Kidney (tissue), 14 donors: ENCODE measurements around the gene DPP6. TPM values are rescaled to one million over a fixed set of nuclear protein-coding genes. Genes with fewer than 3 reads are reported as not detected.

Experiments used
- DNase-seq, 5 donors: peaks; one replicate each; pipeline ENCODE4 v3.0.0-alpha.2; 2013 to 2020
- FAIRE-seq: peaks from 2 replicates; lab custom pipeline; 2012; peaks lifted over from hg19 to GRCh38; lab: Jason Lieb, UNC
- H3K27ac ChIP-seq, 2 donors: one replicate each; pipeline ENCODE4 v1.7.0; 2013; ENCODE audit warnings: low read depth in 2 of 2, low read length in 2 of 2, inconsistent platforms in 1 of 2
- H3K27me3 ChIP-seq: one replicate; pipeline ENCODE4 v1.7.1; 2013; ENCODE audit warnings: low read length, inconsistent platforms; ENCODE audit not compliant: control insufficient read depth, insufficient read depth
- H3K36me3 ChIP-seq, 3 donors: one replicate each; pipeline versions ENCODE4 v1.7.0 to v1.7.1; 2013; ENCODE audit warnings: low read length in 3 of 3, control low read depth in 1 of 3, inconsistent platforms in 1 of 3; ENCODE audit not compliant: insufficient read depth in 3 of 3, control insufficient read depth in 2 of 3
- H3K4me1 ChIP-seq, 3 donors: one replicate each; pipeline versions ENCODE4 v1.7.0 to v1.7.1; 2013; ENCODE audit warnings: low read length in 3 of 3, inconsistent platforms in 1 of 3, low read depth in 1 of 3; ENCODE audit not compliant: control insufficient read depth in 2 of 3, insufficient read depth in 2 of 3
- H3K4me3 ChIP-seq, 3 donors: one replicate each; pipeline versions ENCODE4 v1.7.0 to v1.8.1; 2013; ENCODE audit warnings: low read length in 3 of 3, control low read depth in 1 of 3, inconsistent platforms in 1 of 3
- H3K9ac ChIP-seq, 3 donors: one replicate each; pipeline versions ENCODE4 v1.7.0 to v1.7.1; 2013; ENCODE audit warnings: low read length in 3 of 3, control low read depth in 1 of 3, inconsistent platforms in 1 of 3
- H3K9me3 ChIP-seq, 3 donors: one replicate each; pipeline versions ENCODE4 v1.7.0 to v1.7.1; 2013; ENCODE audit warnings: low read length in 3 of 3, control low read depth in 1 of 3, inconsistent platforms in 1 of 3; ENCODE audit not compliant: control insufficient read depth in 2 of 3, insufficient read depth in 1 of 3
- intact Hi-C: fragments of 100-400 bp; cut with DNase I; formaldehyde crosslinking; loops from one replicate; pipeline ENCODE4 v1.11.1; 2022
- polyA plus RNA-seq: library from polyadenylated mRNA; stranded (reverse); fragments of 350-450 nt; fragmentation: Illumina TruSeq; extraction: RNeasy Lipid Tissue Mini Kit (QIAGEN cat#74804); gene quantifications from one replicate; pipeline ENCODE4 v1.2.3, GENCODE V29; 2014; ENCODE audit warnings: low read depth, low replicate concordance; ENCODE audit not compliant: insufficient read depth
- total RNA-seq: library from RNA; stranded (reverse); fragmentation: NEBNext Ultra II Directional; extraction: Animal tissue kit (Norgen Biotek cat#: 25700); gene quantifications from one replicate; pipeline ENCODE4 v1.2.1, GENCODE V29; 2021
- TF ChIP-seq, protein P1 (sequence below): IDR thresholded peaks from 3 replicates; pipeline ENCODE4 v1.5.1; 2012; ENCODE audit warnings: mild to moderate bottlenecking, moderate library complexity, borderline replicate concordance; ENCODE audit not compliant: insufficient read depth; ENCODE audit errors: extremely low read depth
- donor health status: control.
- donor health status: control.
- donor health status: control.
- donor health status: control.
- donor health status: control.
- donor health status: DM: yes; HTN: yes; CAD: no.
- donor health status: Normal renal cell carcinoma (clear cell type).

Gene DPP6
- total and polyA plus RNA-seq, 2 donors from 2014 or later: 1.8 to 6.9 TPM

DNA sequence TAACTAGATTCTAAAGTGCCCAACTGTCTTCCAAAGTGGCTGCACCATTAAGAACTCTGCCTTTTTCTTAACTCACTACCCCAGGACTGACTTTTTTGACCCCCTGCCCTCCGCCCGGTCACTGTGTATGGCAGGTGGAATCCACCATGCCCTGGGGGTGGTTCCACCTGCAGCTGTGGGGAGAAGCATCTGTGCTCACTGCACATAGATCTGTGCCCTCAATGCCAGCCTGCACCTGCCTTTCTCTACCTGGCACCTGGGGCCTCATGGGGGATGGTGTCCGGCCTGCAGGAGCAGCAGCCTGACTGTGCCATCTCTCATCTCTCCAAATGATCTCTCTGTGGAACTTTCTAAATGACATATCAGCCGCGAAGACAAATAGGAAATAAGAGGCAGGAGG is 597.2 kb downstream of the DPP6 start:
- FAIRE-seq: no peak
- intact Hi-C loops: no loop called here
- H3K36me3 ChIP-seq: no peaks in the 10 kb centered on the region

DNA sequence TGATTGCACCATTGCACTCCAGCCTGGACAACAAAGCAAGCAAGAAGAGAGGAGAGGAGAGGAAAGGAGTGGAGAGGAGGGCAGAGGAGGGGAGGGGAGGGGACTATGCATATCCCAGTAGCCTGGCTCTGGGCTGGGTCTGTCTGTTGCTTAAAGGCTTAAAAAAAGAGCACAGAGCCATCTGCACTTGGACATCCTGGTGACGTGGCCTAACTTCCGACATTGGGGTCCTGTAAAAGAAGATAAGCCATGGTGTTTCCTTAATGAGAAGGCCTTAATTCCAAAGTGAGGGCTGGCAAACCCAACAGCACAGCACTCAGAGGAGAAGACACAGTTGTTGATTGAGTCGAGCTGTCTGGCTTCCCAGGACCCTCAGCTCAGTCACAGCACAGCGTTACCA is 598.1 kb downstream of the DPP6 start:
- intact Hi-C loops: no loop called here
- TF ChIP-seq, protein P1, sequence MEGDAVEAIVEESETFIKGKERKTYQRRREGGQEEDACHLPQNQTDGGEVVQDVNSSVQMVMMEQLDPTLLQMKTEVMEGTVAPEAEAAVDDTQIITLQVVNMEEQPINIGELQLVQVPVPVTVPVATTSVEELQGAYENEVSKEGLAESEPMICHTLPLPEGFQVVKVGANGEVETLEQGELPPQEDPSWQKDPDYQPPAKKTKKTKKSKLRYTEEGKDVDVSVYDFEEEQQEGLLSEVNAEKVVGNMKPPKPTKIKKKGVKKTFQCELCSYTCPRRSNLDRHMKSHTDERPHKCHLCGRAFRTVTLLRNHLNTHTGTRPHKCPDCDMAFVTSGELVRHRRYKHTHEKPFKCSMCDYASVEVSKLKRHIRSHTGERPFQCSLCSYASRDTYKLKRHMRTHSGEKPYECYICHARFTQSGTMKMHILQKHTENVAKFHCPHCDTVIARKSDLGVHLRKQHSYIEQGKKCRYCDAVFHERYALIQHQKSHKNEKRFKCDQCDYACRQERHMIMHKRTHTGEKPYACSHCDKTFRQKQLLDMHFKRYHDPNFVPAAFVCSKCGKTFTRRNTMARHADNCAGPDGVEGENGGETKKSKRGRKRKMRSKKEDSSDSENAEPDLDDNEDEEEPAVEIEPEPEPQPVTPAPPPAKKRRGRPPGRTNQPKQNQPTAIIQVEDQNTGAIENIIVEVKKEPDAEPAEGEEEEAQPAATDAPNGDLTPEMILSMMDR: no peak

More for the DNA sequence above, 597.2 kb downstream of the DPP6 start:
- Histone ChIP-seq H3K9ac (no peak overlapping the region), H3K4me3 (no peak overlapping the region), H3K27me3 (no peaks in the 10 kb centered on the region), H3K27ac (no peak overlapping the region), H3K4me1 (no peaks in the 10 kb centered on the region), H3K9me3 (peaks cover 0 to 11% (median 0%) of the 10 kb centered on the region in 3 donors)
- TF ChIP-seq, protein P1: no peak
- no peak for DNase-seq

DNA sequence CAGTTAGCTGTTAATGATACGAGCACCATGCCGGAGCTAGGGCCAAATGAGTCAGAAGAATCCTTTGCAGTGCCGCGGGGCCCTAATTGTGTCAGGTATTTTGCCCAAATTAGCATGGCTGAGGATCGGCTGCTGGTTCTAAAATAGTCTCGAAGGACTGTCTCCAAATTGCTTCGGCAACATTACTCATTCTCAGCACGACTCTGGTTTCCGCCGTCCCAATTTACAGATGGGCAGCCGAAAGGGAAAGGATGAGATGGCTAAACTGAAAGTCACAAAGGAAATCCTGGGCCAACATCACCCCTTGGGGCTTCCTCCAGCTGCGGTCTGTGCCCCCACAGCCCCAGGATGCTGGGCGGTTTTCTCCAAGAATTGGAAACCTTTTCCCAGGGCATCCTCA is 599.3 kb downstream of the DPP6 start:
- TF ChIP-seq, protein P1: no peak
- Histone ChIP-seq H3K4me3 (no peak overlapping the region), H3K27me3 (no peaks in the 10 kb centered on the region), H3K4me1 (no peaks in the 10 kb centered on the region), H3K36me3 (no peaks in the 10 kb centered on the region), H3K27ac (no peak overlapping the region), H3K9me3 (peaks cover 0 to 11% (median 0%) of the 10 kb centered on the region in 3 donors), H3K9ac (no peak overlapping the region)
- intact Hi-C loops: no loop called here
- FAIRE-seq (no peak), DNase-seq (no peak)

More for the DNA sequence above, 598.1 kb downstream of the DPP6 start:
- Histone ChIP-seq H3K4me3 (no peak overlapping the region), H3K27ac (no peak overlapping the region), H3K36me3 (no peaks in the 10 kb centered on the region), H3K9me3 (peaks cover 0 to 11% (median 0%) of the 10 kb centered on the region in 3 donors), H3K27me3 (no peaks in the 10 kb centered on the region), H3K4me1 (no peaks in the 10 kb centered on the region), H3K9ac (no peak overlapping the region)
- DNase-seq (no peak), FAIRE-seq (no peak)

DNA sequence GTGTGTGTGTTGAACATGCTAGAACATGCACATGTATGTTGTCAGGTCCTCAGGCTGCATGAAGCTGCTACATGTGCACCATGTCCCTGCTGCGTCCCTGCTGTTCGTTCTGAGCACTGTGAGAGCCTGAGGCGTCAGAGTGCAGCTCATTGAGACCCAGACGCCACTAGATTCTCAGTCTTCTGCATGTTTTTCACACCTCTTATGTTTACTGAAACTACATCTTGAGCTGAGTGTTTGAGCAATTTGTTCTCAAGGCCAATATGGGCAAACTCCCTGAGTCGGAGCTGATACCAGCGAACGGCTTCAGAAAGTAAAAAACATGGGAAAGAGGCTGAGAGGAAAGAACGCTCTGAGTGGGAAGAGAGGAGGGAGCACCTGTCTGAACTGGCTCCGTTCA is 600.4 kb downstream of the DPP6 start:
- intact Hi-C loops: no loop called here
- no peak for FAIRE-seq
- Histone ChIP-seq H3K27ac (no peak overlapping the region), H3K4me1 (no peaks in the 10 kb centered on the region), H3K9ac (no peak overlapping the region), H3K27me3 (no peaks in the 10 kb centered on the region), H3K36me3 (no peaks in the 10 kb centered on the region), H3K4me3 (no peak overlapping the region), H3K9me3 (peaks cover 0 to 11% (median 0%) of the 10 kb centered on the region in 3 donors)
- TF ChIP-seq, protein P1: no peak
- DNase-seq: no peak
